ENCODE data around the gene DNER. TPM values are rescaled to one million over a fixed set of nuclear protein-coding genes. Genes with fewer than 3 reads are reported as not detected.

Gene DNER
- total and polyA plus RNA-seq, 2 of the 4 experiments (the other 2 are of a cell fraction), result under 0.01 to 0.14 TPM

GRCh38 chr2:229470781-229471180, 243.6 kb downstream of the DNER start:
- H2AK5ac ChIP-seq (ENCODE audit: low read depth, low read length), result no peak overlapping the region
- CTCF ChIA-PET, result no interaction called here
- POLR2A ChIA-PET (ENCODE audit: unreplicated experiment), result no interaction called here

More at GRCh38 chr2:229470781-229471180, 243.6 kb downstream of the DNER start:
- H3K9me3 ChIP-seq (ENCODE audit: control insufficient read depth, insufficient read depth, low read length), result no peaks in the 10 kb centered on the region; the same call in 1 of the 2 replicates
- H4K8ac ChIP-seq (ENCODE audit: low read depth in 2 of 2, low read length in 2 of 2), result no peak overlapping the region
- H4K5ac ChIP-seq (ENCODE audit: low read depth, low read length), result no peak overlapping the region
- no peak overlapping the region for H2BK15ac ChIP-seq (ENCODE audit: low read depth, low read length)
- H2AFZ ChIP-seq (replicated peaks; ENCODE audit: low read length, poor library complexity), result no peak overlapping the region
- H3K27me3 ChIP-seq (ENCODE audit: control insufficient read depth, insufficient read depth, low read length), result no peaks in the 10 kb centered on the region
- no peak overlapping the region for H3K14ac ChIP-seq (replicated peaks; ENCODE audit: low read depth, low read length)
- intact Hi-C loops (cut with micrococcal nuclease) (no loop called here), dilution Hi-C loops (cut with HindIII; ENCODE audit: low sequenced_read_pairs, unreplicated experiment) (no loop called here), in situ Hi-C loops (cut with MboI; ENCODE audit: low sequenced_read_pairs) (no loop called here)
- no CpG with 5 or more reads among the region's 2 CpGs for WGBS, 2 experiments (ENCODE audit: extremely low coverage in 2 of 2, insufficient read length in 1 of 2)
- no peaks in the 10 kb centered on the region for H3K9me1 ChIP-seq (ENCODE audit: insufficient read depth, low read length)
- BruUV-seq (replicated peaks), result no TSS peak
- H2BK20ac ChIP-seq (ENCODE audit: low read depth, low read length), result no peak overlapping the region
- H3K23ac ChIP-seq (ENCODE audit: low read depth, low read length), result no peak overlapping the region
- H3K4me3 ChIP-seq (ENCODE audit: insufficient read depth, low read depth, low read length), result no peak overlapping the region
- no peak overlapping the region for H4K91ac ChIP-seq (ENCODE audit: insufficient read depth, low read depth, low read length)
- no peak for DNase-seq
- H4K20me1 ChIP-seq (ENCODE audit: insufficient read depth, low read length), result no peaks in the 10 kb centered on the region
- H3K9ac ChIP-seq (ENCODE audit: low read depth, low read length), result no peak overlapping the region
- no peak for TF ChIP-seq CTCF (conservative IDR thresholded peaks at IDR 0.05; ENCODE audit: low read depth, low read length)
- TF ChIP-seq USF2 (IDR thresholded peaks at IDR 0.05; ENCODE audit: low read depth, low read length), result no peak
- no peak for TF ChIP-seq CEBPB (IDR thresholded peaks at IDR 0.05; ENCODE audit: low read depth, low read length)
- TF ChIP-seq RAD21 (IDR thresholded peaks at IDR 0.05; ENCODE audit: low read length), result no peak
- TF ChIP-seq SMC3 (IDR thresholded peaks at IDR 0.05; ENCODE audit: low read depth, low read length), result no peak
- no peaks in the 10 kb centered on the region for H3K4me1 ChIP-seq (ENCODE audit: control insufficient read depth, insufficient read depth, low read length)
- H3K18ac ChIP-seq (ENCODE audit: low read depth, low read length), result no peak overlapping the region
- no peak overlapping the region for H2AK9ac ChIP-seq (replicated peaks; ENCODE audit: low read depth, low read length, poor library complexity)
- H3K79me1 ChIP-seq (ENCODE audit: low read depth in 1 of 2, low read length in 2 of 2), result no peaks in the 10 kb centered on the region
- no peak overlapping the region for H2BK5ac ChIP-seq (ENCODE audit: low read depth, low read length, poor library complexity, severe bottlenecking)
- no peak overlapping the region for H3K27ac ChIP-seq (ENCODE audit: insufficient read depth, low read length)
- no peak overlapping the region for H2BK120ac ChIP-seq (ENCODE audit: low read depth, low read length)
- no peak overlapping the region for H3K4ac ChIP-seq (ENCODE audit: low read depth, low read length)
- no peak overlapping the region for H3K4me2 ChIP-seq (ENCODE audit: low read depth, low read length)
- ATAC-seq (ENCODE audit: low read depth), result no peak
- no peaks in the 10 kb centered on the region for H3K36me3 ChIP-seq (ENCODE audit: control insufficient read depth, insufficient read depth, low read length)
- H3K56ac ChIP-seq (ENCODE audit: extremely low read depth, insufficient read depth, low read length), result no peak overlapping the region

Data from IMR-90 (cell line).